OCI-LY7 (cell line): Measurements from ENCODE around the gene PLEKHG7. TPM values are rescaled to one million over a fixed set of nuclear protein-coding genes. Genes with fewer than 3 reads are reported as not detected.

Experiments used
- BruUV-seq: library from RNA; stranded (reverse); fragments of 400-500 nt; replicated peaks from 2 replicates; lab custom pipeline; 2021; lab: Mats Ljungman, UMichigan
- CTCF ChIA-PET: fragments of 300-600 bp; sonication (Branson Sonifier 250); formaldehyde crosslinking; loops from one replicate; lab custom pipeline; 2022; ENCODE audit warnings: antibody characterized with exemption; ENCODE audit not compliant: unreplicated experiment; lab: Charles Lee
- POLR2A ChIA-PET: fragments of 300-600 bp; sonication (Branson Sonifier 250); formaldehyde crosslinking; loops from one replicate; lab custom pipeline; 2022; ENCODE audit warnings: antibody characterized with exemption; lab: Charles Lee
- DNase-seq: peaks from one replicate; pipeline ENCODE4 v3.0.0-alpha.2; 2015; ENCODE audit warnings: low spot score
- H2AFZ ChIP-seq: fragments of 200-600 bp; sonication (generic), shearing (Covaris generic); 2 replicates; pipeline ENCODE4 v1.6.1; 2014; ENCODE audit warnings: mild to moderate bottlenecking, antibody characterized with exemption, low read length, moderate library complexity
- H3K27ac ChIP-seq: fragments of 200-600 bp; sonication (generic); 2 replicates; pipeline ENCODE4 v1.5.1; 2014; ENCODE audit warnings: mixed run types, low read depth, mild to moderate bottlenecking, moderate library complexity, low read length, inconsistent platforms; ENCODE audit not compliant: poor library complexity, severe bottlenecking
- H3K36me3 ChIP-seq: fragments of 200-600 bp; sonication (generic); 2 replicates; pipeline ENCODE4 v1.6.1; 2014; ENCODE audit warnings: mild to moderate bottlenecking, antibody characterized with exemption, low read length, moderate library complexity, mixed read lengths; ENCODE audit not compliant: insufficient read depth
- H3K4me1 ChIP-seq: fragments of 200-600 bp; sonication (generic); 2 replicates; pipeline ENCODE4 v1.5.1; 2014; ENCODE audit warnings: mild to moderate bottlenecking, low read length; ENCODE audit not compliant: insufficient read depth, poor library complexity, severe bottlenecking
- H3K4me2 ChIP-seq: fragments of 200-600 bp; sonication (generic); 2 replicates; pipeline ENCODE4 v1.6.1; 2014; ENCODE audit warnings: mild to moderate bottlenecking, low read length
- H3K4me3 ChIP-seq: fragments of 200-600 bp; sonication (generic); 2 replicates; pipeline ENCODE4 v1.5.1; 2014; ENCODE audit warnings: mild to moderate bottlenecking, low read depth, low read length; ENCODE audit not compliant: poor library complexity, severe bottlenecking
- H3K79me2 ChIP-seq: fragments of 200-600 bp; sonication (generic); 2 replicates; pipeline ENCODE4 v1.6.1; 2016; ENCODE audit warnings: low read depth, mild to moderate bottlenecking, low read length, moderate library complexity, mixed read lengths; ENCODE audit not compliant: insufficient read depth
- H3K9me2 ChIP-seq: fragments of 200-600 bp; sonication (generic); 2 replicates; pipeline ENCODE4 v1.6.1; 2016; ENCODE audit warnings: mild to moderate bottlenecking, low read length, mixed read lengths; ENCODE audit not compliant: insufficient read depth
- H3K9me3 ChIP-seq: fragments of 200-600 bp; sonication (generic); 2 replicates; pipeline ENCODE4 v1.6.1; 2014; ENCODE audit warnings: mild to moderate bottlenecking, mixed run types, low read length, mixed read lengths
- H4K20me1 ChIP-seq: fragments of 200-600 bp; sonication (generic); 2 replicates; pipeline ENCODE4 v1.6.1; 2014; ENCODE audit warnings: mild to moderate bottlenecking, antibody characterized with exemption, low read length, moderate library complexity, mixed read lengths; ENCODE audit not compliant: insufficient read depth
- CTCF ChIP-seq: fragments of 200-600 bp; sonication (generic); conservative IDR thresholded peaks from 2 replicates; pipeline ENCODE4 v1.5.1; 2014; ENCODE audit warnings: mild to moderate bottlenecking, antibody characterized with exemption, low read length, moderate library complexity, mixed read lengths
- EZH2phosphoT487 ChIP-seq: fragments of 200-600 bp; sonication (generic); IDR thresholded peaks from 2 replicates; pipeline ENCODE4 v1.6.1; 2018; ENCODE audit warnings: low read depth, borderline replicate concordance, mild to moderate bottlenecking, mixed run types, antibody characterized with exemption, low read length, moderate library complexity, mixed read lengths
- intact Hi-C: fragments of 100-400 bp; cut with micrococcal nuclease; formaldehyde crosslinking; loops from one replicate; pipeline ENCODE4 v1.10.0; 2022; ENCODE audit not compliant: unreplicated experiment
- total RNA-seq, 2 experiments: library from RNA; depleted of rRNA in 1 of 2; stranded (reverse); fragments of >200 nt in 1 of 2; shearing (Covaris generic) in 1 of 2; gene quantifications; 2 replicates each; pipeline ENCODE4 v1.2.3, GENCODE V29; 2014 to 2022

The PLEKHG7 gene
- total RNA-seq, 2 experiments from 2014 or later: 0.29 TPM; not detected in 1

GRCh38 chr12:92779902-92780301 is 77.1 kb downstream of the PLEKHG7 start:
- no TSS peak for BruUV-seq

DNA sequence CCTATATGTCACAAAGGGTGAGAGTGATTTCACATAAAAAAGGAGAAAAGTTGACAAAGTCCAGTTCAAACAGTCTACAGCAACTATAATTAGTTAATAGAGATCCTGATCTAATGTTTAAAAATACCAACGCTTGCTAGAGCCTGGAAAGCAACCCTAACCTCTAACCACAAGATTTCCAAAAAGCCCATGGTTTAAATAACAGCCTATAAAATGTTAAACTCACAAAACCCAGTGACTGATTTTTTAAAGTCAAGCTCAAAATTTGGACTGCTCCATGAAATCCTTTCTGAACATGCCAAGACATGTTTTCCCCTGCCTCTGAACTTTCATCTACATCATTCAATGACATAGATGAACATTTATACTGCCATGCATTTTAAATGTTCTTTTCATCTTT is 81.6 kb downstream of the PLEKHG7 start:
- Histone ChIP-seq H3K4me1 (no peaks in the 10 kb centered on the region), H3K4me2 (no peak overlapping the region), H3K4me3 (no peak overlapping the region), H3K27ac (no peak overlapping the region), H3K79me2 (no peaks in the 10 kb centered on the region), H3K9me3 (no peaks in the 10 kb centered on the region), H3K9me2 (no peaks in the 10 kb centered on the region), H3K36me3 (peaks cover 13% of the 10 kb centered on the region; the same call in 1 of the 2 replicates), H4K20me1 (no peaks in the 10 kb centered on the region), H2AFZ (no peak overlapping the region)
- no peak for TF ChIP-seq CTCF
- TF ChIP-seq EZH2phosphoT487: no peak
- intact Hi-C loops: no loop called here
- no peak for DNase-seq
- POLR2A ChIA-PET: interaction anchor here (0.6 to 1.1 kb wide), 3 partner anchors 11 to 189 kb away, joined by 3 read pairs; no protein-coding TSS in a partner anchor
- CTCF ChIA-PET: no interaction called here
- BruUV-seq: no TSS peak

More at GRCh38 chr12:92779902-92780301, 77.1 kb downstream of the PLEKHG7 start:
- Histone ChIP-seq H2AFZ (no peak overlapping the region), H3K9me2 (no peaks in the 10 kb centered on the region), H3K79me2 (no peaks in the 10 kb centered on the region), H3K36me3 (peaks cover 39% of the 10 kb centered on the region; the same call in 1 of the 2 replicates), H3K9me3 (no peaks in the 10 kb centered on the region), H3K4me3 (no peak overlapping the region), H3K4me1 (no peaks in the 10 kb centered on the region), H3K27ac (no peak overlapping the region), H3K4me2 (no peak overlapping the region), H4K20me1 (no peaks in the 10 kb centered on the region)
- TF ChIP-seq EZH2phosphoT487: no peak
- no peak for TF ChIP-seq CTCF
- POLR2A ChIA-PET: no interaction called here
- CTCF ChIA-PET: no interaction called here
- no peak for DNase-seq
- intact Hi-C loops: no loop called here

GRCh38 chr12:92784797-92785562 is 82.2 kb downstream of the PLEKHG7 start:
- Histone ChIP-seq H3K79me2 (no peaks in the 10 kb centered on the region), H3K4me2 (no peak overlapping the region), H3K4me1 (no peaks in the 10 kb centered on the region), H3K9me2 (no peaks in the 10 kb centered on the region), H3K4me3 (no peak overlapping the region), H3K27ac (no peak overlapping the region), H3K9me3 (no peaks in the 10 kb centered on the region), H3K36me3 (peaks cover 7% of the 10 kb centered on the region; the same call in 1 of the 2 replicates), H4K20me1 (no peaks in the 10 kb centered on the region), H2AFZ (no peak overlapping the region)
- CTCF ChIA-PET: no interaction called here
- no TSS peak for BruUV-seq
- intact Hi-C loops: loop anchor here (1.0 to 5.0 kb wide), 4 partner anchors 143 to 612 kb away; no protein-coding TSS in a partner anchor
- DNase-seq: peak; percentile 79
- POLR2A ChIA-PET: interaction anchor here (0.5 to 1.3 kb wide), 4 partner anchors 9 to 54 kb away, joined by 3 read pairs; no protein-coding TSS in a partner anchor
- TF ChIP-seq CTCF: peak; percentile 84
- no peak for TF ChIP-seq EZH2phosphoT487
